Loucy (cell line): ENCODE measurements around the gene FES.

Experiments
- CTCF ChIP-seq: fragments of 200-600 bp; sonication (generic); conservative IDR thresholded peaks from 2 replicates; pipeline ENCODE4 v1.5.1; 2014; ENCODE audit warnings: mild to moderate bottlenecking, antibody characterized with exemption, low read length
- EZH2phosphoT487 ChIP-seq: fragments of 200-600 bp; IDR thresholded peaks from 2 replicates; pipeline ENCODE4 v1.6.1; 2018; ENCODE audit warnings: antibody characterized with exemption, mild to moderate bottlenecking, moderate library complexity, borderline replicate concordance

- TF ChIP-seq EZH2phosphoT487: no peak
- no peak for TF ChIP-seq CTCF
Measured at GRCh38 chr15:90860942-90861675, 23.2 kb upstream of the FES start.
